IPS-18c (cell line): ENCODE results near the gene SMOC1.

ENCODE experiments used
- H3K4me3 ChIP-seq: 2 replicates; pipeline ENCODE4 v1.7.0; 2013; ENCODE audit warnings: low read depth, mild to moderate bottlenecking, low read length, moderate library complexity; ENCODE audit not compliant: insufficient read depth
- H3K9me3 ChIP-seq: one replicate; pipeline ENCODE4 v1.6.1; 2013; ENCODE audit warnings: mild to moderate bottlenecking, low read length, moderate library complexity; ENCODE audit not compliant: control insufficient read depth, insufficient read depth

SMOC1 gene

DNA sequence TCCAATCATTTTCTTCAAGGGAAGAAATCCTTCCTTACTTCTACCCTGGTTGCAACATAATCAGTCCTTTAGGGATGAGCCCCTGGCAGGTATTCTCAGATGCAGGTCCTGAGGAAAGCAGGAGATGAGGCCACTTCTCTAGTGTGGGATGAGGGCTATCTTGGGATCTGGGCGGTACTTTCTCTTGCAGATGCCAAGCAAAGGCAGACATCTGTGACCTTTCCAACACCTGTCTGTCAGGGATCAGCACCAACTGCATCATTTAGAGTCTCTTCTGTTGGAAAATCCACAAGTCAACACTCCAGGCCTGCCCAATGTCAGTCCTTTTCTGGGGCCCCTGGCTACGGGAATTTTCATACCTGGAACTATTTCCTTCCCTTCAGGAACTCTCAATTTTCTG, 180.3 kb downstream of the SMOC1 start:
- H3K4me3 ChIP-seq, result no peak overlapping the region

DNA sequence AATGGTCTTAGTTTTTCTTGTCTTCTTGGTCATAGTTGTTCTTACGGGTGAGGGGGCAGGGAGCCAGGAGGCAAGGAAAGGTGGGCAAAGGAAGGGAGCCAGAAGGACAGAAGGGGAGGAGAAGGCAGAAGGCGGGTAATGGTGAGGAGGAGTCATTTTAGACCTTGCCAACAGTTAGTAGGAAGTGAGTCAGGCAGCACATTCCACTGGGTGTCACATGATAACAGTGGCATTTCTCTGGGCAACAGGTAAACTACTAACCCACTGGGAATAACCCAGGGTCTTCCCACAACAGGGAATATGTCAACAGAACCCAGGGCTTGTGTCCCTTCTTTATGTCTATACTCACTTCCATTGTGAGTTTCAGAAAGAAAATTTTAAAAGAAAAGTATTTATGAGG, 181.9 kb downstream of the SMOC1 start:
- no peak overlapping the region for H3K4me3 ChIP-seq
- H3K9me3 ChIP-seq, result no peaks in the 10 kb centered on the region

More for the DNA sequence above, 180.3 kb downstream of the SMOC1 start:
- H3K9me3 ChIP-seq, result no peaks in the 10 kb centered on the region

DNA sequence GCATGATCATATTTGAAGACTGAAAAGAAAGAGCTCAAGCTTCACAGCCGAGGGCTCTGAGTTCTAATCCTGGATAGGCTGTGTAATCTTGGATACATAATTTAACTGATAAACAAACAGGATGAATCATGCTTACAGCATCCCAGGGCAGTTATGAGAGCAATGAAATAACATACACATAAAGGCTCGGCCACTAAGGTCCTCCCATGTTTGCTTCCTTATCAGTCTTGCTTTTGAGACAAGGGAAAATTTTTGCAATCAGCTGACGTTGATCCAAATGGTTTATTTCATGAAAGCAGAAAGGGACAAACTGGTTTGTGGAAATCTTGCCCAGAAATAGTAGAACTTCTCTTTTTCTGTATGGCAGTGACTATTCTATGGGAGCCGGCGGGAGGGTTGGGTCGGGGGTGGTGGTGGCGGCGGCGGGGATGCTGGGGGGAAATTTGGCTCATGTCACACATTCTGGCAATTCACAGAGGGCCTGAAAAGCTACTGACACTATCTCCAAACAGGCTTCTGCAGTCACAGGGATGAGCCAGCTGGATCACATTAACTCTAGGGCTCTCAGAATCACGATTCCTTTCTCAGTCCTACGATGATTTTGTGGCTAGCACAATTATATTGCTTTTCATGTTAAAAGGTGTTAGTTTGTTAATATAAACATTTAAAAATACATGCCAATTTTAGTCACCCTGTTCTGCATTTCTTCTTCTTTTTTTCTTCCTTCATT, 185.1 kb downstream of the SMOC1 start:
- no peaks in the 10 kb centered on the region for H3K9me3 ChIP-seq
- no peak overlapping the region for H3K4me3 ChIP-seq

DNA sequence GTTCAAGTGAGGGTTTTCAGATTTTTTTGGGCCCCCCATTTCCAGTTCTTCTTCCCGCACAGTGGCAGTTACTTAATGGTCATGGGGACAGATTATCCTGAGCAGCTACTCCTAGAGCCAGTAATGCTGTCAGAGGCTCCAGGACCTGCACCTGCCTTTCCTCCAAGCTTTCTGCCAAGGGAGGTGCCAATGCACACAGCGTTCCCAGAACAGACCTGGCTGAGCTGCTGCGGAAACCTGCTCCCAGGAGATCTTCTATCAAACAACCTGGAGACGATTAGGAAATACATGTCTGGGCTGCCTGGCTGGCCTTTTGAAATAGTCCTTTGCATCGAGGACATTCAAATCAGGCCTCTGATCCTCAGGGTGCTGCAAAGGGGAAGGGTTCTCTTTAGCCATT, 188.6 kb downstream of the SMOC1 start:
- no peaks in the 10 kb centered on the region for H3K9me3 ChIP-seq
- H3K4me3 ChIP-seq, result no peak overlapping the region

DNA sequence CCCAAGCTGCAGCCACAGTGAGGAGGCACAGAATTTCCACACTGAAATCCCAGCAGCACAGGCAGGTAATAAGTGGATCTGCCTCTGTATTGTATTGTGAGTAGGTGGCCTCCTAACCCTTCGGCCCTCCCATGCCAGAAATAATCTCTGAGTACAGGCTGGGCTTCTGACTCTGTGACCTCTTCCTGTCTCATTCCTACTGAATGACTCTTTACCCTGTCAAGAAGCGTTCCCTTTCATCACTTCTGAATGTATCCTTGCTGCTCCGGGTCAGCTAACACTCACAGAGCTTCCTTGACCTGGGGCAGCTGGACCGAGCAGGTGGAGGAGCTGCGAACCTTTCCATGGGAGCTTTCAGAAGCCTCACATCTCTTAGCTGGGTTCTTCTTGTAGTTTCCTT, 190.0 kb downstream of the SMOC1 start:
- Histone ChIP-seq H3K9me3 (no peaks in the 10 kb centered on the region), H3K4me3 (no peak overlapping the region)

DNA sequence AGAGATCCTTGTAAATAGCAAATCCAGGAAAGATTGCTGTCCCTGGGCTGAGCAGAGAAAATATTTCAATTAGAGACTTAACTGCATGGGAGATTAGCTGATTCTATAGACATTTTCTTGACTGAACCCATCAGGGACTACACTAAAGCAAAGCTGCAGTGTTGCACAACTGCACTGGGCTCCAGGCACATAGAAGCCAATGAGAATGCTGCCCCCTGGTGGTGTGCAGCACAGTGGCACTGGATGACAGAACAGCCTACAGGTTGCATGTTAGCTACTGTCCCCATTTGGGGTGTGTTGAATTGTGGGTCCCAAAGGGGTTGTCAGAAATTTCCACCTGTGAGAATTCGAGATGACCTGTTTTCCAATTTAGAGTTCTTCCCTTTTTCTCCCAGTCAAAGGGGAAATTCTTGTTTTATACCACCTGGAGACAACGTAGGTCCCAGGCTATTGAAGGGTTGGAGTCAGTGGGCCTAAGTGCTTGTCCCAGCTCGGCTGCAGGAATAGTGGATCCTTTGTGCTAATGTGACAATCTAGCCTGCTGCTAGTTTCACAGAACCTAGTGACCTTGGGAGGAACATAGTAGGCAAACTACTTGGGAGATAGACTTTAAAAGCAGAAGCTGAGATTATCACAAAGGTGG, 194.8 kb downstream of the SMOC1 start:
- Histone ChIP-seq H3K4me3 (no peak overlapping the region), H3K9me3 (no peaks in the 10 kb centered on the region)

DNA sequence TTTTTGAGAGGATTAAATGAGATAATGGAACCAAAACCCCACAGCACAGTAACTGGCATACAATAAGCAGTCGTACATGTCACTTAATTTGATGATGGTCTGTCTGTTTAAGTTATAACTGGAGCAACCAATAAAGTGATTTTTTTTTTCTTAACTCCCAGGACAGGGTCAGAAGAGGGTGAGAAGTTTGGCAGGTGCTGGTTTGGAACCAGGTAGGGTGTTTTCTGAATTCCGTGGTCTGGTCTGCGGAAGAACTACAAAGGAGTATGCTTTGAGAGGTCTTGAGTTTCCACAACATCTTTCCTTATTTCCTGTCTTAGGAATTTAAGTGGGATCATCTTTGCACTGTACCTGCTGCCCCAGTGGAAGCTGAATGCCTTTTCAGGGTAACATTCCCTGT, 197.8 kb downstream of the SMOC1 start:
- H3K4me3 ChIP-seq, result no peak overlapping the region
- no peaks in the 10 kb centered on the region for H3K9me3 ChIP-seq

DNA sequence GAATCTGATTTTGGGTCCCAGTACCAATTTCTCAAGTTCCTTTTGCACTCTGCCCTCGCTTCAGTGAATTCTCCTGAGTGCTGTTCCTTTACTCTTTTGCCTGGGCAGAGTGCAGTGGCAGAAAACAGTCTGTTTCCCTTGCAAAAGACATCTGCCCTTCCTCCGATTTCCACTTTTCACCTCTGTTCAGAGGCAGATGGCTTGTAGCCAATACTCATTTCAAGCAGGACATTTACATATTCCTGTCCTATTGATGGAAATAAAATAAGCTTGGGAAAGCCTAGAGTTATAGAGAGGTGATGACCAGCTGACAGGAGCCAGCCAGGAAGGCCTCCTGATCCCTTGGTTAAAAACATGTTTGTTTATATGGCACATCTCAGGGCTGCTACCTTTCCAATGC, 198.5 kb downstream of the SMOC1 start:
- no peak overlapping the region for H3K4me3 ChIP-seq
- no peaks in the 10 kb centered on the region for H3K9me3 ChIP-seq

DNA sequence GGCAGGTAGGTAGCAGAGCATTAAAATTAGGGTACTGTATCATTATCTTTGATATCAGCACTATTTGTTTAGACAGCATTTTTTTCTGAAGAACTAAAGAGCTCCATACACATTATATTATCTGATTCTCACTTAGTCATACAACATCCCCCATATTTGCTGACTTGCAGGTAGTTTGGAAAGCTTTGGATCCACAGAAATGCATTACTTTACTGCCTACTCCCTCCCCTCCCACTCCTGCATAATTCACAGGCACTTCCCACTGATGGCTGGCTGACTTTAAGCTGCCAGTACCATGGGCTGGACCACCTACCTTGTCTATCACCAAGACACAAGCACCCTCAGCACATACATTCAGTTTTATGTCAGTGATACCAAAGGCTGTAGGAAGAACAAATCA, 199.1 kb downstream of the SMOC1 start:
- H3K9me3 ChIP-seq, result no peaks in the 10 kb centered on the region
- H3K4me3 ChIP-seq, result no peak overlapping the region

DNA sequence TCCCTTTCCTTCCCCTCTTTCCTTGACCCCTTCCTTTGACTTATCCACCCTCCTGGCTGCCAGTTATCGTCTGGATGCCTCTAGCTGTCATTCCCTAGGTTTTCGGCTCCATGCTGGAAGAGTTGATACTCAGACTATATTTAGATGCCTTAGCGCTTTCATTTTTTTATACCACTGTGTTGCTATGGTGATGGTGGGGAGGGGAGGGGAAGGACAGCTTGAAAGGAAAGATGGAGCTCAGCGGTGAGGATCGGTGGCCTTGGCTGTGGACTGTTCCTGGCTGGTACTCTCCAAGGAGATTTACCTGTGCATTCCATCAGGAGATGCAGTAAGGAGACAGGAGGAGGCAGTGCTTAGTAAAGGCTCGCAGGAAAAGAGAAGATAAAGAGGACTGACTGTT, 200.9 kb downstream of the SMOC1 start:
- Histone ChIP-seq H3K4me3 (no peak overlapping the region), H3K9me3 (no peaks in the 10 kb centered on the region)
